Stimulated activated CD4-positive, alpha-beta T cell treated with anti-CD3 and anti-CD28 coated beads, Interleukin-12 subunit alpha, Interleukin-12 subunit beta, amount 100 ng/mL, for 24 hours (primary cell): Measurements from ENCODE around the gene FOXP4.

Experiments used
- DNase-seq, 2 experiments: peaks; one replicate each; pipeline ENCODE4 v3.0.0-alpha.2; 2020; ENCODE audit warnings: low read depth in 2 of 2

FOXP4 gene

DNA sequence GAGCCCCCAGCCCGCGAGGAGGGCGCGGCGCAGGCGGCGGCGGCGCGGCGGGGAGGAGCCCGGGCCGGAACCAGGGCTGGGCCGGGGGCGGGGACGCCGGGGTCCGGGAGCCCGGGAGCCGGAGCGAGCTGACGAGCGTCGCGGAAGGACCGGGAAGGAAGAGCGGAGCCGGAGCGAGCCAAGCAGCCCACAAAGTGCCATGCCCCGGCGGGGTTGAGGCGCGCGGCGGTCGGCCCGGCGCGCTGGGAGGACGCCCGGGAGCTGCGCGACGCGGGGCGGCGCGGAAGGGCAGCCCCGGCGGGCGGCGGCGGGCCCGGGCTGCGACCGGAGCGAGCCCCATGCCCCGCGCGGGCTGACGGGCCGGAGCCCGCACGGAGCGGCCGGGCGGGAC, 289 bp downstream of the FOXP4 start:
- DNase-seq = peak; percentile 18 to 43

DNA sequence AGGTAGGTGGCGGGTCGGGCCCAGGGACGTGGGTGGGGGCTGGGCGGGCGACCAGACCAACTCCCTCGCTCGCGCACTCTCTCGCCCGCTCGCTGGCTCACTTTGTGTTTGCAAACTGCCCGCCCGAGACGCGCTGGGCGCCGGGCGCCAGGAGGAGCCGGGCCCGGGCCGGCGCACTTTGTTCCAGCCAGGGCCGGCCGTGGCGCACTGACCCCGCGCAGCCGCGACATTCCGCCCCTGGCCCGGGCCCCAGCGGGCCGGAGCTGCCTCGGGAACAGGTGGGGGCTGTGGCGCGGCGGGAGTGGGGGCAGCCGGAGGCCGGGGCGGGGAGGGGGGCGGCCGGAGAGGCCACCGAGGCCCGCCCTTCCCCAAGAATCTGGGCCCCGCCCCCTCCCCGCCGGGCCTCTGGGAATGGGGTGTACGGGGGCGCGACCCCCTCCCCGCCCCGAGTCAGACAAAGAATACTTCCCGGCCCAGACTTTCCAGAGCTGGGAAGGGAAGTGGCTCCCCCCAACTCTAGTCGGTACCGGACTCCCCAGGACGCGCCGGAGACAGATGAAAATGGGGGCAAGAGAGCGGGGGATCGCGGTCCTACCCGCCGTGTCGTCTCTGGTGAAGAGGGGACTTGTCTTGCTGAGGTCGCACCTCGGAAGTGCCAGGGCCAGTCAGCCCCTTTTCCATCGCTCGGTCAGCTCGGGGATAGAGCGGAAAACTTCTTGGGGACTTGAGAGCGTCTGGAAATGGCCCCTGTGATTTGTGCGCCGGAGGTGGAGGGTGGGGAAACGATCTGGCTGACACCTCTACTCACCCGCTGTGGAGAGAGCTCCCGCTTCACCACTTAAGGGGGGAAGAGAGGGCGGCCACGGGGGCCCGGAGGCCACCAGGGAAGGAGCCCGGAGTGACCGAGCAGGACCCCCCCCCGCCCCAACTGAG, 951 bp downstream of the FOXP4 start:
- no peak for DNase-seq

GRCh38 chr6:41547799-41548097, 1.6 kb downstream of the FOXP4 start:
- DNase-seq = no peak

DNA sequence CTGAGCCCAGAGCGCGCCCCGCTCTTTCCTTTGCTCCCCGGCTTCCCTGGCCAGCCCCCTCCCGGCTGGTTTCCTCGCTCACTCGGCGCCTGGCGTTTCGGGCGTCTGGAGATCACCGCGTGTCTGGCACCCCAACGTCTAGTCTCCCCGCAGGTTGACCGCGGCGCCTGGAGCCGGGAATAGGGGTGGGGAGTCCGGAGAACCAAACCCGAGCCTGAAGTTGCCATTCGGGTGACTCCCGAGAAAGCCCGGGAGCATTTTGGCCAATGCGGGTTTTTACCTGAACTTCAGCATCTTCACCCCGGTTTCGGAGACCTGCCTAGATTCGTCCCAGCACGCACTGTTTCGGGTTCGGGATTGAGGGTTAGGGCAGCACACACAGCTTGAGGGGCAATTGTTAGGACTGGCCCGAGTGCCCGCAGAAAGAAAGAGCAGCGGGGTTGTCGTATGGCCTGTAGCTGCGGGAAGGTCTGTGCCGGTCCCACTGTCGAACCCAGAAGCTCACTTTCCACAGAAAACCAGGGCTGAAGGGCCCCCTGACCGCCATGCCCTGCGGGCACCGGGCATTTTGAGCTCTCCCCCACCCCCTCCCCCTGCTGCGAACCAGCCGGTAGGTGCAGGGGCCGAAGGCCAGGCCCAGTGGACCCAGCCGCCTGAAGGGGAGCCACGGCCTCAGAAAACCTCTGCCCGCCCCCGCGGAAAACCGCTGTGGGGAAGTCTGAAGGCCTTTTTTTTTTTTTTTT, 2.1 kb downstream of the FOXP4 start:
- peak in 1 of 2 experiments; percentile 54 for DNase-seq

- DNase-seq = no peak
Measured at GRCh38 chr6:41548841-41549642, 2.9 kb downstream of the FOXP4 start.

GRCh38 chr6:41549673-41550072, 3.5 kb downstream of the FOXP4 start:
- no peak for DNase-seq

GRCh38 chr6:41551086-41551700, 5.0 kb downstream of the FOXP4 start:
- DNase-seq = no peak

DNA sequence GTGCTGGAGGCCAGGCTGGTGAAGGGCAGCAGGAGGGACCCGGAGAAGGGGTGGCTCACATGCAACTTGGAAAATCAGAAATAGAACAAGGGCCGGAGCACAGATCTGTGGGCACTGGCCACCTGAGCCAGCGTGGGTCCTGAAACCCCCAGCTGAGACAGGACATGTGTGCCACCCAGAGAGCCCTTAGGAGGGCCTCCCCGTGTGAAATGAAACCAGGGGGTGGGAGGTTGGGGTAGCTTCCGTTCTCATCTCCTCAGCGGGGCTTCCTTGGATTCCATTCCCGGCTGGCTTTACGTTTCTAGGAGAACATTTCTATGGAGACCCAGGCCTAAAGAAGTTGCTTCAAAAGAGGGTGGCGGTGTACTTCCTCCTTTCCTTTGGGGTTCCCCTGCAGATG, 5.7 kb downstream of the FOXP4 start:
- DNase-seq = no peak

GRCh38 chr6:41552723-41553122, 6.5 kb downstream of the FOXP4 start:
- DNase-seq = no peak

- no peak for DNase-seq
Measured at GRCh38 chr6:41553405-41553999, 7.3 kb downstream of the FOXP4 start.

DNA sequence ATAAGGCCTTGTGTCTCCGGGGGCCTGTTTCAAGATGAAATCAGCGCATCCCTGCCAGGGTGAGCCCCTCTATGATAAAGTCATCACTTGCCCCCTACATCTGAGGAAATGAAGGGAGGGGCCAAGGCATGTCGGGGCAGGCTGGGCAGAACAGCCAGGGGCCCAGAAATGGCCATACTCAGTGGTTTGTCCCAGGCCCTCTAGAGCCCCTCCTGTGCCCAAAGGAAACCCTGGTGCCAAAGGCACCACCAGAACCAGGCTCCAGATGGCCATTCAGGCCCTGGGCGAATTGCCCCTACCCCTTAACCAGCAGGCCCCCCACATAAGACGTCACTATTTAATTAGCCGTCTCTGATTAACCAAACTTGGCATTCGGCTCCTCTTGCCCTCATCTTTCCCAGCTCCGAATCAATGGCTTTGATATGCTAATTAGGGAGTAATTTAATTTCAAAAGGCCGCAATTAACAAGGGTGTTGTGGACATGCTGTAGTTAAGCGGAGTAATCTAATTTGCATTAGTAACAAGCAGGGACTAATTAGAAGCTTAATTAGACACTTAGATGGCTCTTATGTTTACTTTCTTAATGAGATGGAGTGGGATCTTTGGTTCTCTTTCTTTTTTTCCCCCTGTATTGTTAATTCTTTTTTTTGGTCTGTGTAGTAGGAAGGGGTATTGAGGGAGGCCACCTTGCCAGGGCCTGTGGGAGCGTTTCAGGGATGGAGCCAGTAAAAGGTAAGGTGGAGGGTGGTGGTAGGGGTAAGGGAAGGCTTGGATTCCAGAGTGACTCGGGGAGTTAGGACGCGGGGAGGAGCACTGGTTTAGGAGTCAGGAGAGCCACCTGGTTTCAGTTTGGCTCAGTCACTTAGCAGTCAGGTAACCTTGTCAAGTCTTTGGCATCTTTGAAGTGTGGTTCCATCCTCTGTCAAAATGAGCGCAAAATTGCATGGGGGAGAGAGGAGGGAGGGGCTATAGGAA, 9.4 kb downstream of the FOXP4 start:
- DNase-seq = no peak

GRCh38 chr6:41557335-41557734, 11.2 kb downstream of the FOXP4 start:
- no peak for DNase-seq

- DNase-seq = no peak
Measured at GRCh38 chr6:41558033-41558807, 12.0 kb downstream of the FOXP4 start.

- DNase-seq = no peak
Measured at GRCh38 chr6:41559655-41560427, 13.7 kb downstream of the FOXP4 start.

DNA sequence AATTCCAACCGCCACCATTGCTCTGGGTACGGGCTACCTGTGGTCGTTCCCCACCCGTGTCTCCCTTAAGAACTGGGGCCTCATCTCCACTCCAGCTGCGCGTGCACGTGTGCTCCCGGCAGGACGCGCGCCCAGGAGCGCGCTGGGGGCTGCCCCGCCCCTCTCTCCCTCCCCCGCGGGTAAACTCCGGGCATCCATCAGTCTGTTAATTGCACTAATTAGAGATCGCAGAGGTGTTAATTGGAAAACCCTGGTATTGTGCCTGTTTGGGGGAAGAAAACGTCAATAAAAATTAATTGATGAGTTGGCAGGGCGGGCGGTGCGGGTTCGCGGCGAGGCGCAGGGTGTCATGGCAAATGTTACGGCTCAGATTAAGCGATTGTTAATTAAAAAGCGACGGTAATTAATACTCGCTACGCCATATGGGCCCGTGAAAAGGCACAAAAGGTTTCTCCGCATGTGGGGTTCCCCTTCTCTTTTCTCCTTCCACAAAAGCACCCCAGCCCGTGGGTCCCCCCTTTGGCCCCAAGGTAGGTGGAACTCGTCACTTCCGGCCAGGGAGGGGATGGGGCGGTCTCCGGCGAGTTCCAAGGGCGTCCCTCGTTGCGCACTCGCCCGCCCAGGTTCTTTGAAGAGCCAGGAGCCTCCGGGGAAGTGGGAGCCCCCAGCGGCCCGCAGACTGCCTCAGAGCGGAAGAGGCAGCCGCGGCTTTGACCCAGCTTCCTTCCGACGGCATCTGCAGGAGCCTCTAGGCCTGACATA, 14.4 kb downstream of the FOXP4 start:
- peak; percentile 66 to 82 for DNase-seq

GRCh38 chr6:41561416-41561815, 15.2 kb downstream of the FOXP4 start:
- DNase-seq = no peak

GRCh38 chr6:41561931-41562911, 16.0 kb downstream of the FOXP4 start:
- no peak for DNase-seq
